Chondrocyte (in vitro differentiated cells): ENCODE data around the gene GPER1. TPM values are rescaled to one million over a fixed set of nuclear protein-coding genes. Genes with fewer than 3 reads are reported as not detected.

ENCODE experiments used
- DNase-seq: peaks from one replicate; pipeline ENCODE4 v3.0.0; 2021; ENCODE audit warnings: mixed read lengths, low spot score
- H3K27ac Mint-ChIP-seq: one replicate; pipeline ENCODE4 v1.8.0; 2021; ENCODE audit warnings: mild to moderate bottlenecking, moderate library complexity, mixed read lengths; ENCODE audit not compliant: unreplicated experiment
- H3K27me3 Mint-ChIP-seq: 2 replicates; pipeline ENCODE4 v1.8.0; 2021; ENCODE audit warnings: low read depth, mixed read lengths
- H3K36me3 Mint-ChIP-seq: 2 replicates; pipeline ENCODE4 v1.8.0; 2021; ENCODE audit warnings: low read depth, mixed read lengths
- H3K4me1 Mint-ChIP-seq: 2 replicates; pipeline ENCODE4 v1.8.0; 2021; ENCODE audit warnings: low read depth, mild to moderate bottlenecking, mixed read lengths
- H3K4me3 Mint-ChIP-seq: one replicate; pipeline ENCODE4 v1.8.0; 2021; ENCODE audit warnings: mild to moderate bottlenecking, moderate library complexity, mixed read lengths; ENCODE audit not compliant: unreplicated experiment
- H3K9me3 Mint-ChIP-seq: 2 replicates; pipeline ENCODE4 v1.8.0; 2021; ENCODE audit warnings: low read depth, mixed read lengths
- total RNA-seq: library from RNA; stranded (reverse); gene quantifications from 3 replicates; pipeline ENCODE4 v1.2.1, GENCODE V29; 2021
- TF ChIP-seq, protein P1 (sequence below): fragments of 200-600 bp; sonication (generic); IDR thresholded peaks from 2 replicates; pipeline ENCODE4 v1.5.0; 2021; ENCODE audit warnings: antibody characterized with exemption, mild to moderate bottlenecking, moderate library complexity

GPER1 gene
- total RNA-seq, 1 donor from 2014 or later: 9.9 TPM

GRCh38 chr7:1087465-1087814 is 473 bp upstream of the GPER1 start:
- no peaks in the 10 kb centered on the region for H3K27me3 Mint-ChIP-seq

GRCh38 chr7:1090236-1090635 is 2.3 kb downstream of the GPER1 start:
- H3K27ac Mint-ChIP-seq: no peak overlapping the region
- H3K9me3 Mint-ChIP-seq: no peaks in the 10 kb centered on the region
- no peaks in the 10 kb centered on the region for H3K27me3 Mint-ChIP-seq
- peaks cover 9% of the 10 kb centered on the region for H3K36me3 Mint-ChIP-seq
- no peak for DNase-seq
- H3K4me3 Mint-ChIP-seq: no peak overlapping the region
- H3K4me1 Mint-ChIP-seq: peaks cover 53% of the 10 kb centered on the region
- TF ChIP-seq, protein P1, sequence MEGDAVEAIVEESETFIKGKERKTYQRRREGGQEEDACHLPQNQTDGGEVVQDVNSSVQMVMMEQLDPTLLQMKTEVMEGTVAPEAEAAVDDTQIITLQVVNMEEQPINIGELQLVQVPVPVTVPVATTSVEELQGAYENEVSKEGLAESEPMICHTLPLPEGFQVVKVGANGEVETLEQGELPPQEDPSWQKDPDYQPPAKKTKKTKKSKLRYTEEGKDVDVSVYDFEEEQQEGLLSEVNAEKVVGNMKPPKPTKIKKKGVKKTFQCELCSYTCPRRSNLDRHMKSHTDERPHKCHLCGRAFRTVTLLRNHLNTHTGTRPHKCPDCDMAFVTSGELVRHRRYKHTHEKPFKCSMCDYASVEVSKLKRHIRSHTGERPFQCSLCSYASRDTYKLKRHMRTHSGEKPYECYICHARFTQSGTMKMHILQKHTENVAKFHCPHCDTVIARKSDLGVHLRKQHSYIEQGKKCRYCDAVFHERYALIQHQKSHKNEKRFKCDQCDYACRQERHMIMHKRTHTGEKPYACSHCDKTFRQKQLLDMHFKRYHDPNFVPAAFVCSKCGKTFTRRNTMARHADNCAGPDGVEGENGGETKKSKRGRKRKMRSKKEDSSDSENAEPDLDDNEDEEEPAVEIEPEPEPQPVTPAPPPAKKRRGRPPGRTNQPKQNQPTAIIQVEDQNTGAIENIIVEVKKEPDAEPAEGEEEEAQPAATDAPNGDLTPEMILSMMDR: no peak

More at GRCh38 chr7:1087465-1087814, 473 bp upstream of the GPER1 start:
- H3K27ac Mint-ChIP-seq: peak overlapping the region; percentile 94
- H3K4me1 Mint-ChIP-seq: peaks cover 62% of the 10 kb centered on the region
- DNase-seq: no peak
- H3K36me3 Mint-ChIP-seq: peaks cover 7% of the 10 kb centered on the region
- peak overlapping the region; percentile 80 for H3K4me3 Mint-ChIP-seq
- H3K9me3 Mint-ChIP-seq: no peaks in the 10 kb centered on the region
- TF ChIP-seq, protein P1: no peak

- Mint-ChIP-seq H3K4me1 (peaks cover 53% of the 10 kb centered on the region), H3K27ac (peak overlapping the region; percentile 74), H3K4me3 (no peak overlapping the region), H3K27me3 (no peaks in the 10 kb centered on the region), H3K36me3 (peaks cover 9% of the 10 kb centered on the region), H3K9me3 (no peaks in the 10 kb centered on the region)
- TF ChIP-seq, protein P1: no peak
- no peak for DNase-seq
Measured at GRCh38 chr7:1090686-1091643, 3.1 kb downstream of the GPER1 start.

GRCh38 chr7:1091644-1092027 is 3.7 kb downstream of the GPER1 start:
- peaks cover 47% of the 10 kb centered on the region for H3K4me1 Mint-ChIP-seq
- H3K4me3 Mint-ChIP-seq: no peak overlapping the region
- peaks cover 9% of the 10 kb centered on the region for H3K36me3 Mint-ChIP-seq
- H3K27ac Mint-ChIP-seq: no peak overlapping the region
- TF ChIP-seq, protein P1: no peak
- H3K27me3 Mint-ChIP-seq: no peaks in the 10 kb centered on the region
- H3K9me3 Mint-ChIP-seq: no peaks in the 10 kb centered on the region
- DNase-seq: no peak

GRCh38 chr7:1092161-1092632 is 4.3 kb downstream of the GPER1 start:
- TF ChIP-seq, protein P1: no peak
- DNase-seq: no peak
- H3K27me3 Mint-ChIP-seq: no peaks in the 10 kb centered on the region
- H3K36me3 Mint-ChIP-seq: peaks cover 9% of the 10 kb centered on the region
- peaks cover 41% of the 10 kb centered on the region for H3K4me1 Mint-ChIP-seq
- no peak overlapping the region for H3K4me3 Mint-ChIP-seq
- no peak overlapping the region for H3K27ac Mint-ChIP-seq
- H3K9me3 Mint-ChIP-seq: no peaks in the 10 kb centered on the region
